Activated T-helper 2 cell treated with anti-CD3 and anti-CD28 coated beads, Interferon-gamma antibody, Interleukin-2, Interleukin-4, amounts not matched to agents 10 μg/mL and 5 μg/mL and 100 μg/mL, durations not matched to agents 14 hours and 24 hours and 36 hours (primary cell): ENCODE measurements around the gene RPS10. TPM values are rescaled to one million over a fixed set of nuclear protein-coding genes. Genes with fewer than 3 reads are reported as not detected.

Experiments
- DNase-seq: peaks from one replicate; pipeline ENCODE4 v3.0.0; 2021; ENCODE audit warnings: low spot score
- H3K27ac Mint-ChIP-seq: one replicate; pipeline ENCODE4 v1.8.0; 2021; ENCODE audit warnings: mixed read lengths
- H3K27me3 Mint-ChIP-seq: one replicate; pipeline ENCODE4 v1.8.0; 2021; ENCODE audit warnings: low read depth, mixed read lengths
- H3K36me3 Mint-ChIP-seq: one replicate; pipeline ENCODE4 v1.8.0; 2021; ENCODE audit warnings: low read depth, mixed read lengths
- H3K4me1 Mint-ChIP-seq: one replicate; pipeline ENCODE4 v1.8.0; 2021; ENCODE audit warnings: low read depth, mixed read lengths
- H3K4me3 Mint-ChIP-seq: one replicate; pipeline ENCODE4 v1.8.0; 2021; ENCODE audit warnings: low read depth, mild to moderate bottlenecking, moderate library complexity, mixed read lengths
- H3K9me3 Mint-ChIP-seq: one replicate; pipeline ENCODE4 v1.8.0; 2021; ENCODE audit warnings: mixed read lengths
- intact Hi-C: fragments of 100-400 bp; cut with micrococcal nuclease; formaldehyde crosslinking; loops from one replicate; pipeline ENCODE4 v1.15.1; 2023
- total RNA-seq: library from RNA; stranded (reverse); gene quantifications from 2 replicates; pipeline ENCODE4 v1.2.3, GENCODE V29; 2022

RPS10 gene
- total RNA-seq, 1 donor from 2014 or later = 1,642 TPM

DNA sequence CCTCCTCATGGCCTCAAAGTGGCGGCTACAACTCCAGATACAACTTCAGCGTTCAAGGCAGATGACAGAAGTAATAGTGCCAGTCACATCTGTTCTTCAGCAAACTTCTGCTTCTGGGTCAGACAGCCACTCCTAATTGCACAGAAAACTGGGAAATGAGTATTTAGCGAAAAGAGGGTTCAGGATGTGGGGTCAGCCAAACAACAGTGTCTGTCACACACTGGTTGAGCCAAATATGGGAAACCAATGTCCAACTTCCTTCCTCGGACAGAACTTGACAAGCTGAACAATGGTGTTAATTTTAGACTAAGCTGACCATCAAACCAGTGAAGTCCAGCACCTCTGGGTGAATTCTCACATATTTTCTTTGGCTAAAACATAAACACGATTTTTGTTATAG is 55.5 kb downstream of the RPS10 start:
- no peaks in the 10 kb centered on the region for H3K9me3 Mint-ChIP-seq
- intact Hi-C loops = no loop called here
- H3K4me1 Mint-ChIP-seq = peaks cover 8% of the 10 kb centered on the region
- no peak overlapping the region for H3K4me3 Mint-ChIP-seq
- H3K27me3 Mint-ChIP-seq = no peaks in the 10 kb centered on the region
- H3K27ac Mint-ChIP-seq = no peak overlapping the region
- no peaks in the 10 kb centered on the region for H3K36me3 Mint-ChIP-seq
- no peak for DNase-seq

DNA sequence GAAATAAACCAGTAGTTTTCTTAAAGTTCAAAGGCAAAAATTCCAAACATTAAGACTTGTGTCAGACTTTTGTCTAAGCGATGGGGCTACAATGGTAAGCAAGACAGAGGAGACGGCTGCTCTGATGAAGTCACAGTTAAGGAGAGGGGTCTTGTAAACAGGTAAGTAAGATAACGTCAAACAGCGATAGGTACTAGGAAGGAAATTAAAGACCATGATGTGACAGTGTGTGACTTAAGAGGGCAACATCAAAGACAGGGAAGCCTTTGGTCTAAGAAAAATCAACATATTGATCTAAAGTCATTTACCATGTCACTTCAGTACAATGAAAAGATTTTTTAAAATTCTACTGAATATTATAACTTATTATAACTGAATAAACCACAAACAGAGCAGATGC is 56.5 kb downstream of the RPS10 start:
- Mint-ChIP-seq H3K4me1 (peaks cover 8% of the 10 kb centered on the region), H3K27ac (no peak overlapping the region), H3K4me3 (no peak overlapping the region), H3K36me3 (no peaks in the 10 kb centered on the region), H3K27me3 (no peaks in the 10 kb centered on the region), H3K9me3 (no peaks in the 10 kb centered on the region)
- DNase-seq = no peak
- intact Hi-C loops = no loop called here

Other genes with a start within 250 kb of the RPS10 start
- 412 and 422 TPM in 2 replicates for gene HMGA1, start 189.2 kb downstream of the RPS10 start, total RNA-seq
- gene SMIM29, start 177.1 kb downstream of the RPS10 start, total RNA-seq = 16.6 and 17.3 TPM in 2 replicates
- gene NUDT3, start 33.4 kb downstream of the RPS10 start, total RNA-seq = 21.3 and 21.7 TPM in 2 replicates
- not detected in 2 replicates for gene PACSIN1, start 40.0 kb upstream of the RPS10 start, total RNA-seq
- 0.09 and 0.16 TPM in 2 replicates for gene SPDEF, start 130.3 kb upstream of the RPS10 start, total RNA-seq